Natural killer cell (primary cell): Measurements from ENCODE around the gene TMOD3. TPM values are rescaled to one million over a fixed set of nuclear protein-coding genes. Genes with fewer than 3 reads are reported as not detected.

Experiments used
- ATAC-seq, 3 donors: fragments of 150-1000 bp in 2 of 3; fragments of 200-7000 bp in 1 of 3; cut with Tn5 transposase; 1 replicate in 1 of 3; 2 replicates in 2 of 3; pipeline ENCODE4 v1.10.0; 2021; ENCODE audit warnings: mild to moderate bottlenecking in 2 of 3, moderate library complexity in 2 of 3
- DNase-seq, 2 donors: peaks; one replicate each; pipeline versions ENCODE4 v3.0.0 to v3.0.0-alpha.2; 2013 to 2021; ENCODE audit warnings: mixed read lengths in 1 of 2
- H3K27ac ChIP-seq: one replicate; pipeline ENCODE4 v1.5.1; 2013; ENCODE audit warnings: mild to moderate bottlenecking, low read length
- H3K27me3 ChIP-seq: one replicate; pipeline ENCODE4 v1.6.1; 2013; ENCODE audit warnings: low read length; ENCODE audit not compliant: control insufficient read depth, insufficient read depth
- H3K36me3 ChIP-seq: one replicate; pipeline ENCODE4 v1.6.1; 2013; ENCODE audit warnings: low read length; ENCODE audit not compliant: control insufficient read depth, insufficient read depth
- H3K4me1 ChIP-seq: one replicate; pipeline ENCODE4 v1.6.1; 2013; ENCODE audit warnings: low read length; ENCODE audit not compliant: control insufficient read depth, insufficient read depth
- H3K4me3 ChIP-seq: one replicate; pipeline ENCODE4 v1.5.1; 2013; ENCODE audit warnings: low read length
- H3K9me3 ChIP-seq: one replicate; pipeline ENCODE4 v1.6.1; 2013; ENCODE audit warnings: low read length; ENCODE audit not compliant: control insufficient read depth, insufficient read depth
- H3K27ac Mint-ChIP-seq, 2 donors: one replicate each; pipeline ENCODE4 v1.8.0; 2022; ENCODE audit warnings: mild to moderate bottlenecking in 2 of 2, mixed read lengths in 2 of 2, moderate library complexity in 1 of 2
- H3K27me3 Mint-ChIP-seq, 2 donors: one replicate each; pipeline ENCODE4 v1.8.0; 2022; ENCODE audit warnings: low read depth in 2 of 2, mixed read lengths in 2 of 2
- H3K36me3 Mint-ChIP-seq: one replicate; pipeline ENCODE4 v1.8.0; 2022; ENCODE audit warnings: mixed read lengths
- H3K4me1 Mint-ChIP-seq, 2 donors: one replicate each; pipeline ENCODE4 v1.8.0; 2022; ENCODE audit warnings: mixed read lengths in 2 of 2
- H3K4me3 Mint-ChIP-seq: one replicate; pipeline ENCODE4 v1.8.0; 2022; ENCODE audit warnings: mild to moderate bottlenecking, moderate library complexity, mixed read lengths
- H3K9me3 Mint-ChIP-seq, 2 donors: one replicate each; pipeline ENCODE4 v1.8.0; 2022; ENCODE audit warnings: mixed read lengths in 2 of 2
- WGBS: methylation state at CpG from one replicate; pipeline ENCODE4 v1.1.7; 2013; ENCODE audit warnings: missing lambda C conversion rate; ENCODE audit not compliant: insufficient coverage; 5-methylcytosine and 5-hydroxymethylcytosine counted together
- intact Hi-C: fragments of 100-400 bp; cut with micrococcal nuclease; formaldehyde crosslinking; loops from one replicate; pipeline ENCODE4 v1.14.2; 2022
- total RNA-seq, 4 donors: library from RNA; stranded (reverse); fragments of 120-200 nt in 1 of 4; gene quantifications; one replicate each; pipeline versions ENCODE4 v1.2.3 to v1.2.4, GENCODE V29; 2013 to 2022
- TF ChIP-seq, protein P1 (sequence below): fragments of 200-600 bp; IDR thresholded peaks from one replicate; pipeline ENCODE4 v1.8.0; 2022; ENCODE audit warnings: antibody characterized with exemption

The TMOD3 gene
- total RNA-seq, 3 donors from 2014 or later (not counting 1 experiment from before 2014, with no cell fraction given) = 56.5 to 72.3 (median 69.4) TPM

DNA sequence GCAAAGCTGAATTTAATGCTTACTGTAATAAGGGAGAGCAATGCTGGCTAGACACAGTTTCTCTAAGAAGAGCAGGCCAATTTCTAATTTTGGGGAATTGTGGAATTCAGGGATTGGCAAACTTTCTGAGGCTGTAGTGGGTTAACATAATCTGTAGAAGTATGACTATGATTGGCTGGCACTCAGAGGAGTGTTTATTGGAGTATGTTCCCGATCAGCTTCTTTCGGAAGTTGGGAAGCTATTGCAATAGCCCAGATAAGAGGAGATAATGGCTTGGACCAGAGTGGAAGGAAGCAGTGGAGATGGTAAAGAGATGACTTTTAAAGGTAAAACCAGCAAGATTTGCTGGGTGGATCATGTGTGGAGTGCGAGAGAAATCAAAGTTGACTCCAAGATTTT lies 19.4 kb downstream of the TMOD3 start:
- no peaks in the 10 kb centered on the region for H3K36me3 ChIP-seq
- H3K27ac ChIP-seq = no peak overlapping the region
- H3K4me3 Mint-ChIP-seq = no peak overlapping the region
- no peaks in the 10 kb centered on the region for H3K27me3 ChIP-seq
- TF ChIP-seq, protein P1, sequence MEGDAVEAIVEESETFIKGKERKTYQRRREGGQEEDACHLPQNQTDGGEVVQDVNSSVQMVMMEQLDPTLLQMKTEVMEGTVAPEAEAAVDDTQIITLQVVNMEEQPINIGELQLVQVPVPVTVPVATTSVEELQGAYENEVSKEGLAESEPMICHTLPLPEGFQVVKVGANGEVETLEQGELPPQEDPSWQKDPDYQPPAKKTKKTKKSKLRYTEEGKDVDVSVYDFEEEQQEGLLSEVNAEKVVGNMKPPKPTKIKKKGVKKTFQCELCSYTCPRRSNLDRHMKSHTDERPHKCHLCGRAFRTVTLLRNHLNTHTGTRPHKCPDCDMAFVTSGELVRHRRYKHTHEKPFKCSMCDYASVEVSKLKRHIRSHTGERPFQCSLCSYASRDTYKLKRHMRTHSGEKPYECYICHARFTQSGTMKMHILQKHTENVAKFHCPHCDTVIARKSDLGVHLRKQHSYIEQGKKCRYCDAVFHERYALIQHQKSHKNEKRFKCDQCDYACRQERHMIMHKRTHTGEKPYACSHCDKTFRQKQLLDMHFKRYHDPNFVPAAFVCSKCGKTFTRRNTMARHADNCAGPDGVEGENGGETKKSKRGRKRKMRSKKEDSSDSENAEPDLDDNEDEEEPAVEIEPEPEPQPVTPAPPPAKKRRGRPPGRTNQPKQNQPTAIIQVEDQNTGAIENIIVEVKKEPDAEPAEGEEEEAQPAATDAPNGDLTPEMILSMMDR = no peak
- ATAC-seq (no peak), DNase-seq (no peak)
- no peaks in the 10 kb centered on the region for H3K36me3 Mint-ChIP-seq
- H3K9me3 ChIP-seq = no peaks in the 10 kb centered on the region
- H3K4me1 ChIP-seq = peaks cover 11% of the 10 kb centered on the region
- no peak overlapping the region for H3K4me3 ChIP-seq
- WGBS = 100% methylated on average over 3 of the region's 3 CpGs
- H3K27ac Mint-ChIP-seq = peak overlapping the region in 1 of 2 donors; percentile 29
- H3K27me3 Mint-ChIP-seq = no peaks in the 10 kb centered on the region
- peaks cover 75 to 81% of the 10 kb centered on the region in 2 donors for H3K4me1 Mint-ChIP-seq
- H3K9me3 Mint-ChIP-seq = no peaks in the 10 kb centered on the region
- intact Hi-C loops = no loop called here

DNA sequence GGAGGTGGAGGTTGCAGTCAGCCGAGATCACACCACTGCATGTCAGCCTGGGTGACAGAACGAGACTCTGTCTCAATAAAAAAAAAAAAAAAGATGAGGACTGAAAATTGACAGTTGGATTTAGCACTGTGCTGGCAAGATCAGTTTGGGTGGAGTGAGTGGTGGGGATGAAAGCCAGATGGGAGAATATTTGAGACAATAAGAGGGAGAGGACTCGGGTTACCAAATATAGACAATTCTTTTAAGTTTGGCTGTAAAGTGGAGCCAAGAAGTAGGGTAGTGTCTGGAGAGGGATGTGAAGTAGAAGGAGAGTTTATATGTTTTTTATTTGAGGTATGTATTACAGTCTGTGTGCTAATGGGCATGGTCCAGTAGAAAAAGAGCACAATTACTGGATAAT lies 20.4 kb downstream of the TMOD3 start:
- Mint-ChIP-seq H3K4me1 (peaks cover 82 to 87% of the 10 kb centered on the region in 2 donors), H3K27me3 (no peaks in the 10 kb centered on the region), H3K4me3 (no peak overlapping the region), H3K36me3 (no peaks in the 10 kb centered on the region), H3K9me3 (no peaks in the 10 kb centered on the region), H3K27ac (peak overlapping the region in 1 of 2 donors; percentile 6)
- 95% methylated on average over 3 of the region's 3 CpGs for WGBS
- intact Hi-C loops = no loop called here
- H3K4me3 ChIP-seq = no peak overlapping the region
- no peaks in the 10 kb centered on the region for H3K27me3 ChIP-seq
- no peak for DNase-seq
- H3K9me3 ChIP-seq = no peaks in the 10 kb centered on the region
- no peaks in the 10 kb centered on the region for H3K36me3 ChIP-seq
- H3K4me1 ChIP-seq = peaks cover 11% of the 10 kb centered on the region
- ATAC-seq = no peak
- TF ChIP-seq, protein P1 = no peak
- no peak overlapping the region for H3K27ac ChIP-seq

GRCh38 chr15:51853998-51854397 lies 24.5 kb downstream of the TMOD3 start:
- 100% methylated on average over 2 of the region's 2 CpGs for WGBS
- DNase-seq = no peak
- peaks cover 68 to 71% of the 10 kb centered on the region in 2 donors for H3K4me1 Mint-ChIP-seq

DNA sequence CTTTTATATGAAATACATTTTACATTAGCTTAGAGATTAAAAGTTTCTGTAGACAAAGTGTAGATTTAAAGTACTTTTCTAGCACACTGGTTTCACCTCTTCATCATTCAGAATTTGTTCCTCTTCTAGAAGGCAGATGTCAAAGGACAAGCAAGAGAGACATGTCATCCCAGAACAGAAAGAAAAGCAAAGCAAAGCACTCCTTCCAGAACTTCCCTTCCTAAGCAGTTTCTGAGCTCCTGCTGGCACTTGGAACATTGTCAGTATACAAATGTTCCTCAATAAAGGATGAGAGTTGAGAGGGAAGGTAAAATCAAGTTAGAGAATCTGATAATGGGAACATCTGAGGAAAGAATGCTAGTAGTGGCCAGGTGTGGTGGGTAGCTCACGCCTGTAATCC lies 26.2 kb downstream of the TMOD3 start:
- Histone ChIP-seq H3K27me3 (no peaks in the 10 kb centered on the region), H3K4me1 (no peaks in the 10 kb centered on the region), H3K27ac (no peak overlapping the region), H3K4me3 (no peak overlapping the region), H3K36me3 (no peaks in the 10 kb centered on the region), H3K9me3 (no peaks in the 10 kb centered on the region)
- H3K4me3 Mint-ChIP-seq = no peak overlapping the region
- TF ChIP-seq, protein P1 = no peak
- no peaks in the 10 kb centered on the region for H3K27me3 Mint-ChIP-seq
- 88% methylated on average over 1 of the region's 1 CpG for WGBS
- no peak for DNase-seq
- intact Hi-C loops = no loop called here
- ATAC-seq = no peak
- peak overlapping the region in 1 of 2 donors; percentile 43 for H3K27ac Mint-ChIP-seq
- no peaks in the 10 kb centered on the region for H3K9me3 Mint-ChIP-seq
- H3K36me3 Mint-ChIP-seq = no peaks in the 10 kb centered on the region
- peaks cover 69 to 72% of the 10 kb centered on the region in 2 donors for H3K4me1 Mint-ChIP-seq

More at GRCh38 chr15:51853998-51854397, 24.5 kb downstream of the TMOD3 start:
- Mint-ChIP-seq H3K27me3 (no peaks in the 10 kb centered on the region), H3K27ac (no peak overlapping the region), H3K4me3 (no peak overlapping the region), H3K36me3 (no peaks in the 10 kb centered on the region), H3K9me3 (no peaks in the 10 kb centered on the region)
- no peaks in the 10 kb centered on the region for H3K36me3 ChIP-seq
- TF ChIP-seq, protein P1 = no peak
- no peaks in the 10 kb centered on the region for H3K27me3 ChIP-seq
- no peak overlapping the region for H3K27ac ChIP-seq
- no peak overlapping the region for H3K4me3 ChIP-seq
- H3K4me1 ChIP-seq = no peaks in the 10 kb centered on the region
- intact Hi-C loops = no loop called here
- H3K9me3 ChIP-seq = no peaks in the 10 kb centered on the region
- ATAC-seq = no peak
